Panc1 (cell line): ENCODE measurements around the gene DTNB. TPM values are rescaled to one million over a fixed set of nuclear protein-coding genes. Genes with fewer than 3 reads are reported as not detected.

Experiments
- ATAC-seq: fragments of 200-7000 bp; cut with Tn5 transposase; 2 replicates; pipeline ENCODE4 v1.9.1; 2020; ENCODE audit warnings: mild to moderate bottlenecking, moderate library complexity
- BruUV-seq: library from RNA; stranded (reverse); fragments of 400-500 nt; replicated peaks from 2 replicates; lab custom pipeline; 2021; lab: Mats Ljungman, UMichigan
- CTCF ChIA-PET: fragments of 300-600 bp; sonication (Branson Sonifier 250); formaldehyde crosslinking; loops from one replicate; lab custom pipeline; 2022; ENCODE audit warnings: antibody characterized with exemption; lab: Charles Lee
- POLR2A ChIA-PET: fragments of 300-600 bp; sonication (Branson Sonifier 250); formaldehyde crosslinking; loops from one replicate; lab custom pipeline; 2022; ENCODE audit warnings: antibody characterized with exemption; lab: Charles Lee
- DNase-seq: peaks from one replicate; pipeline ENCODE4 v3.0.0-alpha.2; 2010; ENCODE audit warnings: low read depth, low spot score
- H3K27ac ChIP-seq: 2 replicates; pipeline ENCODE4 v1.5.1; 2011; ENCODE audit warnings: mild to moderate bottlenecking, low read length, inconsistent platforms
- H3K27me3 ChIP-seq: fragments of 200-500 bp; sonication (Bioruptor generic); 2 replicates; pipeline ENCODE4 v1.6.0; 2014; ENCODE audit warnings: low read length, inconsistent platforms; ENCODE audit not compliant: control insufficient read depth, insufficient read depth
- H3K36me3 ChIP-seq: fragments of 200-500 bp; sonication (Bioruptor generic); 2 replicates; pipeline ENCODE4 v1.5.1; 2014; ENCODE audit warnings: inconsistent platforms, mild to moderate bottlenecking, low read length, moderate library complexity; ENCODE audit not compliant: control insufficient read depth, insufficient read depth
- H3K4me1 ChIP-seq: 2 replicates; pipeline ENCODE4 v1.5.1; 2011; ENCODE audit warnings: inconsistent platforms, mild to moderate bottlenecking, low read length, moderate library complexity; ENCODE audit not compliant: control insufficient read depth, insufficient read depth
- H3K4me3 ChIP-seq, 2 experiments: 2 replicates each; pipeline ENCODE4 v1.5.1; 2011 to 2012; ENCODE audit warnings: low read depth in 2 of 2, low read length in 2 of 2, mild to moderate bottlenecking in 2 of 2, inconsistent platforms in 1 of 2, moderate library complexity in 1 of 2
- H3K9me3 ChIP-seq: fragments of 200-500 bp; sonication (Bioruptor generic); 2 replicates; pipeline ENCODE4 v1.5.1; 2014; ENCODE audit warnings: low read depth, mild to moderate bottlenecking, inconsistent platforms, low read length, moderate library complexity; ENCODE audit not compliant: control insufficient read depth, insufficient read depth
- POLR2AphosphoS5 ChIP-seq: IDR thresholded peaks from 2 replicates; pipeline ENCODE4 v1.6.1; 2012; ENCODE audit warnings: mild to moderate bottlenecking, low read depth, low read length, moderate library complexity
- SIN3A ChIP-seq: IDR thresholded peaks from 2 replicates; pipeline ENCODE4 v1.6.1; 2012; ENCODE audit warnings: low read depth, mild to moderate bottlenecking, low read length, moderate library complexity, borderline replicate concordance; ENCODE audit not compliant: insufficient read depth
- TCF7L2 ChIP-seq: IDR thresholded peaks from 2 replicates; pipeline ENCODE4 v1.6.1; 2011; ENCODE audit warnings: mild to moderate bottlenecking, low read depth, low read length, inconsistent platforms
- in situ Hi-C: cut with HindIII; loops from 2 replicates; pipeline ENCODE4 v1.10.0; 2016; ENCODE audit warnings: low sequenced_read_pairs, low pct_unique_long_range_greater_than_20kb
- intact Hi-C: fragments of 100-400 bp; cut with micrococcal nuclease; formaldehyde crosslinking; loops from one replicate; pipeline ENCODE4 v1.10.0; 2022; ENCODE audit not compliant: unreplicated experiment
- total RNA-seq: library from RNA; stranded (reverse); gene quantifications from one replicate; pipeline ENCODE4 v1.2.1, GENCODE V29; 2021; ENCODE audit not compliant: unreplicated experiment
- TF ChIP-seq, protein P1 (sequence below): fragments of 450-650 bp; IDR thresholded peaks from 2 replicates; pipeline ENCODE4 v1.5.1; 2017; ENCODE audit warnings: mild to moderate bottlenecking
- TF ChIP-seq, protein P2 (sequence below), 2 experiments: IDR thresholded peaks; 2 replicates each; pipeline ENCODE4 v1.6.1; 2011 to 2012; ENCODE audit warnings: low read depth in 2 of 2, control low read depth in 1 of 2, low read length in 1 of 2, mild to moderate bottlenecking in 1 of 2, moderate library complexity in 1 of 2; ENCODE audit not compliant: insufficient read depth in 1 of 2

DTNB gene
- total RNA-seq, 1 experiment from 2014 or later = 37.8 TPM

DNA sequence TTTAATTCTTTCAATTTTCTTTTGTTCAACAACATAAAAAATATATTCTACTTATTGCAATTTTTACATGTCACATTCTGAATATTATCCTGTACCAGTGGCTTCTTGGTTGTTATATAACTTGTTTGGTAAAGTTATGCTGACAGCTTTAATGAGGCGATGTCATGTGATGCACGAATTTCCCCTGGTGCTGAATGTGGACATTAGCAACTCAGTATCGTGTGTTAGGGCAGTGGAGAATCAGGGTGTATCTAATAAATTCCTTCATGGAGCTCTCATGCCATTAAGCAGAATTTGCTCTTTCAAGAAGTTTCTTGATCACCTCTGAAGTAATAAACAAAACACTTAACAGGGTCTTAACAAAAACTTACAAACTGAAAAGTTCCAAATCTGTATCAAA, 232.0 kb downstream of the DTNB start:
- no peaks in the 10 kb centered on the region for H3K27me3 ChIP-seq
- BruUV-seq = no TSS peak
- DNase-seq (no peak), ATAC-seq (no peak)
- no peaks in the 10 kb centered on the region for H3K4me1 ChIP-seq
- H3K4me3 ChIP-seq = no peak overlapping the region
- ChIA-PET POLR2A (no interaction called here), CTCF (interaction anchor here (0.6 kb wide), 1 partner anchor 78 kb away, joined by 5 read pairs; no protein-coding TSS in a partner anchor)
- intact Hi-C loops = no loop called here
- H3K27ac ChIP-seq = no peak overlapping the region
- no peaks in the 10 kb centered on the region for H3K36me3 ChIP-seq
- in situ Hi-C loops = no loop called here
- TF ChIP-seq, protein P1, sequence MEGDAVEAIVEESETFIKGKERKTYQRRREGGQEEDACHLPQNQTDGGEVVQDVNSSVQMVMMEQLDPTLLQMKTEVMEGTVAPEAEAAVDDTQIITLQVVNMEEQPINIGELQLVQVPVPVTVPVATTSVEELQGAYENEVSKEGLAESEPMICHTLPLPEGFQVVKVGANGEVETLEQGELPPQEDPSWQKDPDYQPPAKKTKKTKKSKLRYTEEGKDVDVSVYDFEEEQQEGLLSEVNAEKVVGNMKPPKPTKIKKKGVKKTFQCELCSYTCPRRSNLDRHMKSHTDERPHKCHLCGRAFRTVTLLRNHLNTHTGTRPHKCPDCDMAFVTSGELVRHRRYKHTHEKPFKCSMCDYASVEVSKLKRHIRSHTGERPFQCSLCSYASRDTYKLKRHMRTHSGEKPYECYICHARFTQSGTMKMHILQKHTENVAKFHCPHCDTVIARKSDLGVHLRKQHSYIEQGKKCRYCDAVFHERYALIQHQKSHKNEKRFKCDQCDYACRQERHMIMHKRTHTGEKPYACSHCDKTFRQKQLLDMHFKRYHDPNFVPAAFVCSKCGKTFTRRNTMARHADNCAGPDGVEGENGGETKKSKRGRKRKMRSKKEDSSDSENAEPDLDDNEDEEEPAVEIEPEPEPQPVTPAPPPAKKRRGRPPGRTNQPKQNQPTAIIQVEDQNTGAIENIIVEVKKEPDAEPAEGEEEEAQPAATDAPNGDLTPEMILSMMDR = no peak
- no peak for TF ChIP-seq POLR2AphosphoS5
- no peak for TF ChIP-seq TCF7L2
- no peak for TF ChIP-seq SIN3A
- TF ChIP-seq, protein P2, sequence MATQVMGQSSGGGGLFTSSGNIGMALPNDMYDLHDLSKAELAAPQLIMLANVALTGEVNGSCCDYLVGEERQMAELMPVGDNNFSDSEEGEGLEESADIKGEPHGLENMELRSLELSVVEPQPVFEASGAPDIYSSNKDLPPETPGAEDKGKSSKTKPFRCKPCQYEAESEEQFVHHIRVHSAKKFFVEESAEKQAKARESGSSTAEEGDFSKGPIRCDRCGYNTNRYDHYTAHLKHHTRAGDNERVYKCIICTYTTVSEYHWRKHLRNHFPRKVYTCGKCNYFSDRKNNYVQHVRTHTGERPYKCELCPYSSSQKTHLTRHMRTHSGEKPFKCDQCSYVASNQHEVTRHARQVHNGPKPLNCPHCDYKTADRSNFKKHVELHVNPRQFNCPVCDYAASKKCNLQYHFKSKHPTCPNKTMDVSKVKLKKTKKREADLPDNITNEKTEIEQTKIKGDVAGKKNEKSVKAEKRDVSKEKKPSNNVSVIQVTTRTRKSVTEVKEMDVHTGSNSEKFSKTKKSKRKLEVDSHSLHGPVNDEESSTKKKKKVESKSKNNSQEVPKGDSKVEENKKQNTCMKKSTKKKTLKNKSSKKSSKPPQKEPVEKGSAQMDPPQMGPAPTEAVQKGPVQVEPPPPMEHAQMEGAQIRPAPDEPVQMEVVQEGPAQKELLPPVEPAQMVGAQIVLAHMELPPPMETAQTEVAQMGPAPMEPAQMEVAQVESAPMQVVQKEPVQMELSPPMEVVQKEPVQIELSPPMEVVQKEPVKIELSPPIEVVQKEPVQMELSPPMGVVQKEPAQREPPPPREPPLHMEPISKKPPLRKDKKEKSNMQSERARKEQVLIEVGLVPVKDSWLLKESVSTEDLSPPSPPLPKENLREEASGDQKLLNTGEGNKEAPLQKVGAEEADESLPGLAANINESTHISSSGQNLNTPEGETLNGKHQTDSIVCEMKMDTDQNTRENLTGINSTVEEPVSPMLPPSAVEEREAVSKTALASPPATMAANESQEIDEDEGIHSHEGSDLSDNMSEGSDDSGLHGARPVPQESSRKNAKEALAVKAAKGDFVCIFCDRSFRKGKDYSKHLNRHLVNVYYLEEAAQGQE (IDR thresholded peaks at IDR 0.05; ENCODE audit: insufficient read depth in 1 of 2, low read depth in 2 of 2, low read length in 1 of 2) = no peak
- H3K9me3 ChIP-seq = no peaks in the 10 kb centered on the region

DNA sequence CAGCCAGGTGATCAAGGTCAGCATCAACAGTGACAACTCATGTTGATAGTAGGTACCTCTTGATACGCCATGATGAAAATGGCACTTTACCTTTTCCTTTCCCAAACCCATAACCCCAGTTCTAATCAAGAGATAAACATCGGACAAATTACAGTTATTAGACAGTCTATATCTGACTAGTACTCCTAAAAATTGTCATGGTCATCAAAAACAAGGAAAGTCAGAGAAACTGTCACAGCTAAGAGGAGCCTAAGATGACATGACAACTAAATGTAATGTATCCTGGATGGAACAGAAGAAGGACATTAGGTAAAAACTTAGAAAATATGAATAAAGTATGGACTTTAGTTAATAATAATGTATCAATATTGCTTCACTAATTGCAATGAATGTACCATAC, 234.6 kb downstream of the DTNB start:
- intact Hi-C loops = no loop called here
- H3K27me3 ChIP-seq = no peaks in the 10 kb centered on the region
- no peak for TF ChIP-seq TCF7L2
- TF ChIP-seq, protein P2 (IDR thresholded peaks at IDR 0.05; ENCODE audit: insufficient read depth in 1 of 2, low read depth in 2 of 2, low read length in 1 of 2) = no peak
- TF ChIP-seq POLR2AphosphoS5 = no peak
- TF ChIP-seq, protein P1 = no peak
- no peak for TF ChIP-seq SIN3A
- in situ Hi-C loops = no loop called here
- POLR2A ChIA-PET = no interaction called here
- no peaks in the 10 kb centered on the region for H3K9me3 ChIP-seq
- DNase-seq (no peak), ATAC-seq (no peak)
- no peaks in the 10 kb centered on the region for H3K4me1 ChIP-seq
- BruUV-seq = no TSS peak
- H3K36me3 ChIP-seq = no peaks in the 10 kb centered on the region
- CTCF ChIA-PET = no interaction called here
- no peak overlapping the region for H3K27ac ChIP-seq
- no peak overlapping the region for H3K4me3 ChIP-seq
